HepG2 (cell line): Measurements from ENCODE around the gene PLB1. TPM values are rescaled to one million over a fixed set of nuclear protein-coding genes. Genes with fewer than 3 reads are reported as not detected.

ENCODE experiments used
- ATAC-seq: fragments of 200-7000 bp; cut with Tn5 transposase; 3 replicates; pipeline ENCODE4 v1.9.1; 2020; ENCODE audit warnings: mild to moderate bottlenecking, moderate library complexity
- BruUV-seq: library from RNA; stranded (reverse); fragments of 400-500 nt; replicated peaks from 2 replicates; lab custom pipeline; 2021; lab: Mats Ljungman, UMichigan
- CTCF ChIA-PET: fragments of 300-600 bp; formaldehyde crosslinking; extraction: SDS; loops from one replicate; lab custom pipeline; 2021; ENCODE audit warnings: low total read pairs, inconsistent platforms, low intra/inter-chr PET ratio; lab: Yijun Ruan, JAX
- POLR2A ChIA-PET: fragments of 350-600 bp; sonication (Branson Sonifier 250); formaldehyde crosslinking; loops from one replicate; lab custom pipeline; 2020; ENCODE audit warnings: antibody characterized with exemption, inconsistent platforms; lab: Yijun Ruan, JAX
- DNase-seq: peaks from one replicate; pipeline ENCODE4 v3.0.0-alpha.2; 2015; ENCODE audit warnings: low spot score
- FAIRE-seq: peaks from 3 replicates; lab custom pipeline; 2011; peaks lifted over from hg19 to GRCh38; lab: Jason Lieb, UNC
- H2AFZ ChIP-seq: one replicate; pipeline ENCODE4 v1.6.1; 2011; ENCODE audit warnings: low read length, inconsistent platforms
- H3K27ac ChIP-seq: fragments of 300-600 bp; 3 replicates; pipeline ENCODE4 v1.8.0; 2011; ENCODE audit warnings: mixed run types, mild to moderate bottlenecking, mixed read lengths, low read length, inconsistent platforms; ENCODE audit not compliant: insufficient read depth; ENCODE audit errors: extremely low read length
- H3K27me3 ChIP-seq, 2 experiments: fragments of 200-600 bp in 1 of 2; 2 replicates in 1 of 2; 3 replicates in 1 of 2; pipeline versions ENCODE4 v1.6.0 to v1.8.0; 2011; ENCODE audit warnings: low read length in 2 of 2, mild to moderate bottlenecking in 2 of 2, moderate library complexity in 2 of 2, inconsistent platforms in 1 of 2; ENCODE audit not compliant: insufficient read depth in 2 of 2, control insufficient read depth in 1 of 2
- H3K36me3 ChIP-seq, 2 experiments: fragments of 200-600 bp in 1 of 2; replicated peaks in 1 of 2; 2 replicates in 1 of 2; 3 replicates in 1 of 2; pipeline versions ENCODE4 v1.5.1 to v1.8.0; 2011; ENCODE audit warnings: low read length in 2 of 2, inconsistent platforms in 1 of 2; ENCODE audit not compliant: insufficient read depth in 2 of 2, control insufficient read depth in 1 of 2
- H3K4me1 ChIP-seq: 2 replicates; pipeline ENCODE4 v1.5.1; 2012; ENCODE audit warnings: low read length, inconsistent platforms; ENCODE audit not compliant: insufficient read depth
- H3K4me2 ChIP-seq: 2 replicates; pipeline ENCODE4 v1.6.0; 2011; ENCODE audit warnings: low read depth, low read length, inconsistent platforms
- H3K4me3 ChIP-seq, 3 experiments: fragments of 200-600 bp in 1 of 3; sonication (generic), shearing (Covaris generic) in 1 of 3; replicated peaks in 1 of 3; 2 replicates each; pipeline ENCODE4 v1.5.1; 2011 to 2016; ENCODE audit warnings: low read length in 3 of 3, inconsistent platforms in 2 of 3, low read depth in 2 of 3, mild to moderate bottlenecking in 2 of 3, control low read depth in 1 of 3, mixed read lengths in 1 of 3; ENCODE audit not compliant: insufficient read depth in 1 of 3
- H3K79me2 ChIP-seq: one replicate; pipeline ENCODE4 v1.6.1; 2011; ENCODE audit warnings: low read length, inconsistent platforms; ENCODE audit not compliant: insufficient read depth
- H3K9ac ChIP-seq: 2 replicates; pipeline ENCODE4 v1.6.0; 2011; ENCODE audit warnings: mild to moderate bottlenecking, low read depth, low read length, inconsistent platforms; ENCODE audit not compliant: insufficient read depth
- H3K9me3 ChIP-seq: 2 replicates; pipeline ENCODE4 v1.5.1; 2012; ENCODE audit warnings: mild to moderate bottlenecking, low read length
- H4K20me1 ChIP-seq: 2 replicates; pipeline ENCODE4 v1.6.0; 2011; ENCODE audit warnings: inconsistent platforms, mild to moderate bottlenecking, low read length, moderate library complexity; ENCODE audit not compliant: insufficient read depth
- ARNT ChIP-seq: fragments of 450-650 bp; IDR thresholded peaks from 2 replicates; pipeline ENCODE4 v1.6.1; 2017
- BCLAF1 ChIP-seq: fragments of 450-650 bp; IDR thresholded peaks from 2 replicates; pipeline ENCODE4 v1.6.1; 2017; ENCODE audit warnings: mild to moderate bottlenecking
- CAMTA2 ChIP-seq: sonication (generic); formaldehyde crosslinking; IDR thresholded peaks from 2 replicates; pipeline ENCODE4 v1.4.0; 2020; ENCODE audit warnings: mild to moderate bottlenecking, missing genetic modification reagents, borderline replicate concordance
- HHEX ChIP-seq: IDR thresholded peaks from 2 replicates; pipeline ENCODE4 v1.6.1; 2016; ENCODE audit warnings: control low read depth
- RAD21 ChIP-seq: fragments of 450-650 bp; formaldehyde crosslinking; IDR thresholded peaks from 2 replicates; pipeline ENCODE4 v1.5.0; 2020; ENCODE audit warnings: mild to moderate bottlenecking
- SNAPC5 ChIP-seq: sonication (generic); formaldehyde crosslinking; IDR thresholded peaks from 2 replicates; pipeline ENCODE4 v1.8.1; 2023; ENCODE audit warnings: mild to moderate bottlenecking, missing genetic modification reagents, borderline replicate concordance
- SOX6 ChIP-seq, 2 experiments: fragments of 450-650 bp in 1 of 2; sonication (generic) in 1 of 2; formaldehyde crosslinking in 1 of 2; IDR thresholded peaks; 2 replicates each; pipeline versions ENCODE4 v1.4.0 to v1.6.1; 2017 to 2020; ENCODE audit warnings: antibody characterized with exemption in 1 of 2, mild to moderate bottlenecking in 1 of 2, missing genetic modification reagents in 1 of 2
- THRA ChIP-seq: sonication (generic); formaldehyde crosslinking; IDR thresholded peaks from 2 replicates; pipeline ENCODE4 v1.4.0; 2020; ENCODE audit warnings: missing genetic modification reagents, borderline replicate concordance
- ZMYM4 ChIP-seq: sonication (generic); formaldehyde crosslinking; IDR thresholded peaks from 2 replicates; pipeline ENCODE4 v1.8.1; 2023; ENCODE audit warnings: mild to moderate bottlenecking, missing genetic modification reagents
- ZNF572 ChIP-seq: sonication (generic); formaldehyde crosslinking; IDR thresholded peaks from 2 replicates; pipeline ENCODE4 v1.5.1; 2020; ENCODE audit warnings: mild to moderate bottlenecking, missing genetic modification reagents
- ZNF614 ChIP-seq: IDR thresholded peaks from 2 replicates; pipeline ENCODE4 v1.6.1; 2018; ENCODE audit warnings: missing biosample characterization, missing genetic modification reagents, inconsistent platforms, borderline replicate concordance
- ZNF7 ChIP-seq: IDR thresholded peaks from 2 replicates; pipeline ENCODE4 v1.6.1; 2016; ENCODE audit warnings: missing biosample characterization, missing genetic modification reagents
- ZNF784 ChIP-seq: sonication (generic); formaldehyde crosslinking; IDR thresholded peaks from 2 replicates; pipeline ENCODE4 v1.5.1; 2020; ENCODE audit warnings: missing genetic modification reagents, mild to moderate bottlenecking, borderline replicate concordance
- ZNF839 ChIP-seq: sonication (generic); formaldehyde crosslinking; IDR thresholded peaks from 2 replicates; pipeline ENCODE4 v1.4.0; 2020; ENCODE audit warnings: missing genetic modification reagents, mild to moderate bottlenecking, borderline replicate concordance
- WGBS: methylation state at CpG from one replicate; pipeline ENCODE4 v1.1.6; 2017; ENCODE audit warnings: low lambda C conversion rate; 5-methylcytosine and 5-hydroxymethylcytosine counted together
- in situ Hi-C: cut with HindIII; loops from 2 replicates; pipeline ENCODE4 v1.10.0; 2017; ENCODE audit warnings: low pct_unique_long_range_greater_than_20kb; ENCODE audit not compliant: extremely low pct_ligation_motif_present
- intact Hi-C: fragments of 100-400 bp; cut with micrococcal nuclease; formaldehyde crosslinking; loops from one replicate; pipeline ENCODE4 v1.10.0; 2022; ENCODE audit not compliant: unreplicated experiment
- polyA plus RNA-seq, 8 experiments: library from polyadenylated mRNA; depleted of rRNA in 3 of 8; stranded (reverse) in 7 of 8; unstranded in 1 of 8; fragments of >200 nt; fragmentation: Illumina TruSeq in 4 of 8; extraction: Trizol in 4 of 8; gene quantifications; 2 replicates each; pipeline versions ENCODE4 v1.2.1 to v1.2.3, GENCODE V29; 2011 to 2016; ENCODE audit warnings: low read depth in 4 of 8, missing spikeins in 1 of 8, mixed read lengths in 1 of 8; ENCODE audit not compliant: insufficient read depth in 1 of 8
- total RNA-seq, 5 experiments: library from RNA; depleted of rRNA; stranded (reverse); fragments of >200 nt; fragmentation: Illumina TruSeq; extraction: Trizol; gene quantifications; 2 replicates each; pipeline ENCODE4 v1.2.3, GENCODE V29; 2016; ENCODE audit warnings: low read depth in 1 of 5

PLB1 gene
- total and polyA plus RNA-seq, 2 of the 13 experiments (the other 11 are each of a cell fraction or from before 2014, with no cell fraction given), result 0.20 to 1.8 TPM

GRCh38 chr2:28648671-28649395, 153.0 kb downstream of the PLB1 start:
- FAIRE-seq, result no peak
- H3K4me1 ChIP-seq, result no peaks in the 10 kb centered on the region
- no peaks in the 10 kb centered on the region for H3K9me3 ChIP-seq
- H3K27me3 ChIP-seq, result peaks cover 0 to 4% of the 10 kb centered on the region in 2 experiments; a peak in 1 of 5 replicates
- POLR2A ChIA-PET, result no interaction called here
- H4K20me1 ChIP-seq, result no peaks in the 10 kb centered on the region
- H3K27ac ChIP-seq, result no peak overlapping the region
- no peak overlapping the region for H3K9ac ChIP-seq
- no TSS peak for BruUV-seq
- no peak overlapping the region for H3K4me3 ChIP-seq
- H3K79me2 ChIP-seq, result no peaks in the 10 kb centered on the region
- intact Hi-C loops, result no loop called here
- no peak for TF ChIP-seq RAD21 (CRISPR knock-in tag)
- TF ChIP-seq ARNT, result no peak
- no peak for TF ChIP-seq SOX6 (IDR thresholded peaks at IDR 0.05)
- no peak for TF ChIP-seq SOX6 (CRISPR knock-in tag; IDR thresholded peaks at IDR 0.05)
- TF ChIP-seq SNAPC5 (CRISPR knock-in tag), result no peak
- TF ChIP-seq ZNF7 (CRISPR knock-in tag), result no peak
- no peak for TF ChIP-seq ZNF572 (CRISPR knock-in tag)
- no peak for TF ChIP-seq CAMTA2 (CRISPR knock-in tag)
- no peak for TF ChIP-seq ZNF614 (CRISPR knock-in tag)
- no peak for TF ChIP-seq THRA (CRISPR knock-in tag)
- TF ChIP-seq BCLAF1, result no peak
- TF ChIP-seq ZMYM4 (CRISPR knock-in tag), result no peak
- no peak for TF ChIP-seq ZNF784 (CRISPR knock-in tag)
- TF ChIP-seq HHEX, result no peak
- TF ChIP-seq ZNF839 (CRISPR knock-in tag), result no peak
- TF ChIP-seq, all 625 proteins: peak for 0
- no peaks in the 10 kb centered on the region for H3K36me3 ChIP-seq
- DNase-seq (no peak), ATAC-seq (no peak)
- in situ Hi-C loops, result no loop called here
- H3K4me2 ChIP-seq, result no peak overlapping the region
- 6% methylated on average over 4 of the region's 4 CpGs for WGBS
- CTCF ChIA-PET, result no interaction called here
- no peak overlapping the region for H2AFZ ChIP-seq
